Measurements from ENCODE around the gene SLC7A10.

Gene SLC7A10

GRCh38 chr19:33252971-33253370, 27.3 kb upstream of the SLC7A10 start:
- DNase-seq = no peak

- DNase-seq = no peak
Observed at GRCh38 chr19:33252418-33252962, 26.8 kb upstream of the SLC7A10 start.

- DNase-seq = no peak
Observed at GRCh38 chr19:33251526-33252090, 26.0 kb upstream of the SLC7A10 start.

- no peak for DNase-seq
Observed at GRCh38 chr19:33251076-33251475, 25.4 kb upstream of the SLC7A10 start.

- DNase-seq = no peak
Observed at GRCh38 chr19:33250500-33250899, 24.9 kb upstream of the SLC7A10 start.

- no peak for DNase-seq
Observed at GRCh38 chr19:33249740-33250366, 24.2 kb upstream of the SLC7A10 start.

GRCh38 chr19:33248954-33249613, 23.4 kb upstream of the SLC7A10 start:
- no peak for DNase-seq

- DNase-seq = no peak
Observed at GRCh38 chr19:33248553-33248953, 22.9 kb upstream of the SLC7A10 start.

GRCh38 chr19:33248104-33248503, 22.5 kb upstream of the SLC7A10 start:
- DNase-seq = no peak

- DNase-seq = no peak
Observed at GRCh38 chr19:33247441-33247819, 21.8 kb upstream of the SLC7A10 start.

- no peak for DNase-seq
Observed at GRCh38 chr19:33246709-33247440, 21.2 kb upstream of the SLC7A10 start.

- DNase-seq = no peak
Observed at GRCh38 chr19:33245948-33246708, 20.5 kb upstream of the SLC7A10 start.

- no peak for DNase-seq
Observed at GRCh38 chr19:33242911-33243310, 17.3 kb upstream of the SLC7A10 start.

- DNase-seq = no peak
Observed at GRCh38 chr19:33242131-33242530, 16.5 kb upstream of the SLC7A10 start.

GRCh38 chr19:33241530-33242101, 16.0 kb upstream of the SLC7A10 start:
- no peak for DNase-seq

- DNase-seq = no peak
Observed at GRCh38 chr19:33241091-33241529, 15.5 kb upstream of the SLC7A10 start.

- no peak for DNase-seq
Observed at GRCh38 chr19:33240181-33240771, 14.6 kb upstream of the SLC7A10 start.

GRCh38 chr19:33239223-33239975, 13.7 kb upstream of the SLC7A10 start:
- DNase-seq = no peak

GRCh38 chr19:33238481-33239149, 13.0 kb upstream of the SLC7A10 start:
- DNase-seq = no peak

- DNase-seq = no peak
Observed at GRCh38 chr19:33236696-33237390, 11.2 kb upstream of the SLC7A10 start.

All from fibroblast of skin of right quadriceps (primary cell).